ENCODE results near the gene RPP25.

The RPP25 gene

DNA sequence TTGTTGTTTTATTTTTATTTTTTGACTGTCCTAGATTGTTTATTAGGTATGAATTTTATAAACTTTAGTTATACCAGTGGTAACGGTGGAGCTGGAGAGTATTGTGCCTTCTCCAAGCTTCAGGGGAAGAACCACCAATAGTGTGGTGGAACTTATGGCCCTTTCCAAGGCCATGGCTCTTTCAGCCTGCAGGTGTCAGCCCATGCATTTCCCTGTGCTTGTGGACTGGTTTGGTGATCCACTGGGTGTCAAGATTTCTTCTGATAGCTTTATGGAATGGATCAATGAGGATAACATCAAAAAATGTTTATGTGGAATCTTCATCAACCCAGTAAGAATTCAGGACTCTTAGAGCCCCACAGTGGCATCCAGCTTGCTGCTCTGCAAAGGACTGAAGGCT is 19.6 kb upstream of the RPP25 start:
- no peak for DNase-seq (ENCODE audit: low read depth)
- TF ChIP-seq, protein P1, sequence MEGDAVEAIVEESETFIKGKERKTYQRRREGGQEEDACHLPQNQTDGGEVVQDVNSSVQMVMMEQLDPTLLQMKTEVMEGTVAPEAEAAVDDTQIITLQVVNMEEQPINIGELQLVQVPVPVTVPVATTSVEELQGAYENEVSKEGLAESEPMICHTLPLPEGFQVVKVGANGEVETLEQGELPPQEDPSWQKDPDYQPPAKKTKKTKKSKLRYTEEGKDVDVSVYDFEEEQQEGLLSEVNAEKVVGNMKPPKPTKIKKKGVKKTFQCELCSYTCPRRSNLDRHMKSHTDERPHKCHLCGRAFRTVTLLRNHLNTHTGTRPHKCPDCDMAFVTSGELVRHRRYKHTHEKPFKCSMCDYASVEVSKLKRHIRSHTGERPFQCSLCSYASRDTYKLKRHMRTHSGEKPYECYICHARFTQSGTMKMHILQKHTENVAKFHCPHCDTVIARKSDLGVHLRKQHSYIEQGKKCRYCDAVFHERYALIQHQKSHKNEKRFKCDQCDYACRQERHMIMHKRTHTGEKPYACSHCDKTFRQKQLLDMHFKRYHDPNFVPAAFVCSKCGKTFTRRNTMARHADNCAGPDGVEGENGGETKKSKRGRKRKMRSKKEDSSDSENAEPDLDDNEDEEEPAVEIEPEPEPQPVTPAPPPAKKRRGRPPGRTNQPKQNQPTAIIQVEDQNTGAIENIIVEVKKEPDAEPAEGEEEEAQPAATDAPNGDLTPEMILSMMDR (IDR thresholded peaks at IDR 0.05; ENCODE audit: low read depth, low read length, missing control alignments), result no peak
- in situ Hi-C loops (cut with HindIII; ENCODE audit: low sequenced_read_pairs), result no loop called here
- H3K4me3 ChIP-seq (ENCODE audit: low read depth, low read length), result no peak overlapping the region

GRCh38 chr15:74967670-74968069 is 11.1 kb upstream of the RPP25 start:
- H3K4me3 ChIP-seq (ENCODE audit: low read depth, low read length), result no peak overlapping the region
- no peak for DNase-seq (ENCODE audit: low read depth)
- TF ChIP-seq, protein P1 (IDR thresholded peaks at IDR 0.05; ENCODE audit: low read depth, low read length, missing control alignments), result no peak
- in situ Hi-C loops (cut with HindIII; ENCODE audit: low sequenced_read_pairs), result no loop called here

- in situ Hi-C loops (cut with HindIII; ENCODE audit: low sequenced_read_pairs), result no loop called here
- TF ChIP-seq, protein P1 (IDR thresholded peaks at IDR 0.05; ENCODE audit: low read depth, low read length, missing control alignments), result no peak
- no peak for DNase-seq (ENCODE audit: low read depth)
- H3K4me3 ChIP-seq (ENCODE audit: low read depth, low read length), result no peak overlapping the region
Observed at GRCh38 chr15:74964794-74965193, 8.2 kb upstream of the RPP25 start.

DNA sequence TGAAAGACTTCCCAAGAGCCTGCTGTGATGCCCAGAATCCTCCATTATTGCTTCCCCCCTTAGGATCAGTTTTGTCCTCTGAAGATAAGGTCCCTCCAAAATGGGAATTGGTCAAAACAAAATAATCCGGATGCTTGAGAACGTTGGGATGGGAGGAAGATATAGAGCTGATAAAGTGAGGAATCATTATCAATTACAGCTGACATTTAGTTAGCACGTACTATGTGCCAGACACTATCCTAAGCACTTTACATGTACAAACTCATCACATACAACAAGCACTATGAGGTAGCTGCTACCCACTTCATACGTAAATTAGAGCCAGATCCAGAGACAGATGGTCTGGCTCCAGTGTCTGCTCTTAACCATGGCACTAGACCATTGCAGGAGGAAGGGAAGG is 6.6 kb upstream of the RPP25 start:
- DNase-seq (ENCODE audit: low read depth), result no peak
- in situ Hi-C loops (cut with HindIII; ENCODE audit: low sequenced_read_pairs), result no loop called here
- no peak overlapping the region for H3K4me3 ChIP-seq (ENCODE audit: low read depth, low read length)
- TF ChIP-seq, protein P1 (IDR thresholded peaks at IDR 0.05; ENCODE audit: low read depth, low read length, missing control alignments), result no peak

DNA sequence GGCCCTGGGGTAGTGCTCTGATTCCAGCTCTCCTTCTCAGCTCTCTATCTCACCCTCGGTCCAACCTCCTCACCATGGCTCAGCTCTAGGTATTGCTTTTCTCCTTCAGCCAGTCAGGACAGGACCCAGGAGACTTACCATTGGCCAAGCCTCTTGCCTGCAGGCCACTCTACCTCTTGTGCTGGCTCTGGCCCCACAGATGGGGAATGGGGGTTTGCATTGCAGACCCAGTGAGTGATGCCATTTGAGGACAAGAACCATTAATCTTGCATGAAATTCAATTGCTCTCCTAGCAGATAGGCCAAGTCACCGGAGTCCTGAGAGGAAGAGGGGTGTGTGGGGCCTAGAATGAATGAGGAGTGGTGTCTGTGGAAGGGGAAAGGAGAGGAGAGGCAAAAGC is 6.1 kb upstream of the RPP25 start:
- H3K4me3 ChIP-seq (ENCODE audit: low read depth, low read length), result no peak overlapping the region
- TF ChIP-seq, protein P1 (IDR thresholded peaks at IDR 0.05; ENCODE audit: low read depth, low read length, missing control alignments), result no peak
- DNase-seq (ENCODE audit: low read depth), result no peak
- in situ Hi-C loops (cut with HindIII; ENCODE audit: low sequenced_read_pairs), result no loop called here

GRCh38 chr15:74962219-74962618 is 5.6 kb upstream of the RPP25 start:
- H3K4me3 ChIP-seq (ENCODE audit: low read depth, low read length), result no peak overlapping the region
- in situ Hi-C loops (cut with HindIII; ENCODE audit: low sequenced_read_pairs), result no loop called here
- DNase-seq (ENCODE audit: low read depth), result no peak
- TF ChIP-seq, protein P1 (IDR thresholded peaks at IDR 0.05; ENCODE audit: low read depth, low read length, missing control alignments), result no peak

DNA sequence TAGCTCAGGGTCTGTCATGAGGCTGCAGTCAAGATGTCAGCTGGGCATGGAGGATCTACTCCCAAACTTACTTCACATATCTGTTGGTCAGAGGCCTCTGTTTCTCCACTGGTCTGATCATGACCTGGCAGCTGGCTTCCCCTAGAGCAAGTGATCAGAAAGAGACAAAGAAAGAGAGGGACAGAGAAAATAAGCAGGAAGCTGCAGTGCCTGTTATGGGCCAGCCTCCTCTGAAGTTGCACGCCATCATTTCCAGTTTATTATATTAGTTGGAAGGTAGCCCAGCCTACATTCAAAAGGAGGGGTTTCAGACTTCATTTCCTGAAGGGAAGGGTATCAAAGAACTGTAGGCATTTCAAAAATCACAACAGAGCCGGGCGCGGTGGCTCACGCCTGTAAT is 5.0 kb upstream of the RPP25 start:
- no peak for DNase-seq (ENCODE audit: low read depth)
- in situ Hi-C loops (cut with HindIII; ENCODE audit: low sequenced_read_pairs), result no loop called here
- no peak overlapping the region for H3K4me3 ChIP-seq (ENCODE audit: low read depth, low read length)
- TF ChIP-seq, protein P1 (IDR thresholded peaks at IDR 0.05; ENCODE audit: low read depth, low read length, missing control alignments), result no peak
